HL-60 (cell line): ENCODE data around the gene DUOXA2.

Experiments
- GABPA ChIP-seq: IDR thresholded peaks from 2 replicates; pipeline ENCODE4 v1.6.1; 2012; ENCODE audit warnings: low read depth
- POLR2AphosphoS5 ChIP-seq: IDR thresholded peaks from 2 replicates; pipeline ENCODE4 v1.6.1; 2012; ENCODE audit warnings: low read depth
- REST ChIP-seq: IDR thresholded peaks from 2 replicates; pipeline ENCODE4 v1.6.1; 2012; ENCODE audit warnings: low read depth; ENCODE audit not compliant: insufficient replicate concordance
- SPI1 ChIP-seq: IDR thresholded peaks from 2 replicates; pipeline ENCODE4 v1.6.1; 2012; ENCODE audit warnings: low read depth, mild to moderate bottlenecking, borderline replicate concordance
- TF ChIP-seq, protein P1 (sequence below): IDR thresholded peaks from one replicate; pipeline ENCODE4 v1.5.1; 2011; ENCODE audit warnings: low read length, control low read depth, inconsistent platforms; ENCODE audit not compliant: insufficient read depth

- TF ChIP-seq SPI1: no peak
- TF ChIP-seq, protein P1, sequence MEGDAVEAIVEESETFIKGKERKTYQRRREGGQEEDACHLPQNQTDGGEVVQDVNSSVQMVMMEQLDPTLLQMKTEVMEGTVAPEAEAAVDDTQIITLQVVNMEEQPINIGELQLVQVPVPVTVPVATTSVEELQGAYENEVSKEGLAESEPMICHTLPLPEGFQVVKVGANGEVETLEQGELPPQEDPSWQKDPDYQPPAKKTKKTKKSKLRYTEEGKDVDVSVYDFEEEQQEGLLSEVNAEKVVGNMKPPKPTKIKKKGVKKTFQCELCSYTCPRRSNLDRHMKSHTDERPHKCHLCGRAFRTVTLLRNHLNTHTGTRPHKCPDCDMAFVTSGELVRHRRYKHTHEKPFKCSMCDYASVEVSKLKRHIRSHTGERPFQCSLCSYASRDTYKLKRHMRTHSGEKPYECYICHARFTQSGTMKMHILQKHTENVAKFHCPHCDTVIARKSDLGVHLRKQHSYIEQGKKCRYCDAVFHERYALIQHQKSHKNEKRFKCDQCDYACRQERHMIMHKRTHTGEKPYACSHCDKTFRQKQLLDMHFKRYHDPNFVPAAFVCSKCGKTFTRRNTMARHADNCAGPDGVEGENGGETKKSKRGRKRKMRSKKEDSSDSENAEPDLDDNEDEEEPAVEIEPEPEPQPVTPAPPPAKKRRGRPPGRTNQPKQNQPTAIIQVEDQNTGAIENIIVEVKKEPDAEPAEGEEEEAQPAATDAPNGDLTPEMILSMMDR: no peak
- TF ChIP-seq REST: no peak
- no peak for TF ChIP-seq GABPA
- no peak for TF ChIP-seq POLR2AphosphoS5
Measured at GRCh38 chr15:45133561-45133920, 19.4 kb downstream of the DUOXA2 start.
